Upper lobe of right lung (tissue), 1 donor: ENCODE data around the gene MIER2. TPM values are rescaled to one million over a fixed set of nuclear protein-coding genes. Genes with fewer than 3 reads are reported as not detected.

Experiments used
- ATAC-seq: fragments of 200-7000 bp; cut with Tn5 transposase; one replicate; pipeline ENCODE4 v1.9.1; 2020; ENCODE audit warnings: mild to moderate bottlenecking, moderate library complexity
- DNase-seq: peaks from one replicate; pipeline ENCODE4 v3.0.0-alpha.2; 2020
- H3K27ac ChIP-seq: fragments of 200-600 bp; one replicate; pipeline ENCODE4 v1.8.0; 2022
- H3K27me3 ChIP-seq: fragments of 200-600 bp; one replicate; pipeline ENCODE4 v1.8.0; 2022; ENCODE audit warnings: mild to moderate bottlenecking
- H3K36me3 ChIP-seq: fragments of 200-600 bp; one replicate; pipeline ENCODE4 v1.8.0; 2022
- H3K4me1 ChIP-seq: fragments of 200-600 bp; one replicate; pipeline ENCODE4 v1.8.0; 2022
- H3K4me3 ChIP-seq: fragments of 200-600 bp; one replicate; pipeline ENCODE4 v1.8.0; 2022; ENCODE audit warnings: mild to moderate bottlenecking
- H3K9me3 ChIP-seq: fragments of 200-600 bp; one replicate; pipeline ENCODE4 v1.8.0; 2022
- CTCF ChIP-seq: fragments of 200-600 bp; IDR thresholded peaks from one replicate; pipeline ENCODE4 v1.8.0; 2022; ENCODE audit warnings: antibody characterized with exemption
- intact Hi-C: fragments of 100-400 bp; cut with DNase I; formaldehyde crosslinking; loops from one replicate; pipeline ENCODE4 v1.11.0; 2022
- total RNA-seq: library from RNA; stranded (reverse); fragmentation: NEBNext Ultra II Directional; extraction: Animal tissue kit (Norgen Biotek cat#: 25700); gene quantifications from one replicate; pipeline ENCODE4 v1.2.1, GENCODE V29; 2021
- donor health status: DM: no; HTN: yes; CAD: no; lungs with severe emphysema.

The MIER2 gene
- total RNA-seq, 1 donor from 2014 or later: 43.1 TPM

- no peak for TF ChIP-seq CTCF
- DNase-seq (no peak), ATAC-seq (no peak)
- H3K4me3 ChIP-seq: no peak overlapping the region
- no peaks in the 10 kb centered on the region for H3K4me1 ChIP-seq
- no peaks in the 10 kb centered on the region for H3K36me3 ChIP-seq
- peaks cover 9% of the 10 kb centered on the region for H3K9me3 ChIP-seq
- H3K27ac ChIP-seq: no peak overlapping the region
- intact Hi-C loops: no loop called here
- peaks cover 5% of the 10 kb centered on the region for H3K27me3 ChIP-seq
These were observed 10.5 kb upstream of the MIER2 start for GRCh38 chr19:355134-355533.

GRCh38 chr19:351976-352625, 7.5 kb upstream of the MIER2 start:
- Histone ChIP-seq H3K9me3 (peaks cover 9% of the 10 kb centered on the region), H3K27ac (no peak overlapping the region), H3K36me3 (no peaks in the 10 kb centered on the region), H3K27me3 (no peaks in the 10 kb centered on the region), H3K4me1 (no peaks in the 10 kb centered on the region), H3K4me3 (no peak overlapping the region)
- DNase-seq (peak; percentile 57), ATAC-seq (no peak)
- no peak for TF ChIP-seq CTCF
- intact Hi-C loops: no loop called here

GRCh38 chr19:347946-348861, 3.6 kb upstream of the MIER2 start:
- Histone ChIP-seq H3K9me3 (no peaks in the 10 kb centered on the region), H3K4me1 (peaks cover 4% of the 10 kb centered on the region), H3K27ac (no peak overlapping the region), H3K36me3 (no peaks in the 10 kb centered on the region), H3K4me3 (no peak overlapping the region), H3K27me3 (no peaks in the 10 kb centered on the region)
- intact Hi-C loops: no loop called here
- no peak for DNase-seq
- TF ChIP-seq CTCF: no peak
- no peak for ATAC-seq

GRCh38 chr19:345320-345879, 804 bp upstream of the MIER2 start:
- Histone ChIP-seq H3K4me3 (peak overlapping the region; percentile 79), H3K9me3 (no peaks in the 10 kb centered on the region), H3K27ac (no peak overlapping the region), H3K36me3 (no peaks in the 10 kb centered on the region), H3K27me3 (no peaks in the 10 kb centered on the region), H3K4me1 (peaks cover 30% of the 10 kb centered on the region)
- intact Hi-C loops: no loop called here
- TF ChIP-seq CTCF: no peak
- no peak for DNase-seq
- ATAC-seq: no peak

- no peak for TF ChIP-seq CTCF
- Histone ChIP-seq H3K4me1 (peaks cover 33% of the 10 kb centered on the region), H3K9me3 (no peaks in the 10 kb centered on the region), H3K4me3 (peak overlapping the region; percentile 79), H3K27ac (peak overlapping the region; percentile 80), H3K27me3 (no peaks in the 10 kb centered on the region), H3K36me3 (no peaks in the 10 kb centered on the region)
- peak; percentile 24 for ATAC-seq
- DNase-seq: no peak
- intact Hi-C loops: no loop called here
These were observed 513 bp downstream of the MIER2 start for GRCh38 chr19:343941-344624.
